Large intestine (tissue), 3 donors: ENCODE measurements around the gene CAMSAP2. TPM values are rescaled to one million over a fixed set of nuclear protein-coding genes. Genes with fewer than 3 reads are reported as not detected.

Source experiments
- DNase-seq, 2 donors: peaks; one replicate each; pipeline versions ENCODE4 v3.0.0 to v3.0.0-alpha.2; 2013
- H3K27ac ChIP-seq: one replicate; pipeline ENCODE4 v1.5.1; 2013; ENCODE audit warnings: low read length
- H3K27me3 ChIP-seq: 2 replicates; pipeline ENCODE4 v1.6.1; 2013; ENCODE audit warnings: low read length; ENCODE audit not compliant: control insufficient read depth, insufficient read depth
- H3K36me3 ChIP-seq: 2 replicates; pipeline ENCODE4 v1.6.1; 2013; ENCODE audit warnings: low read length; ENCODE audit not compliant: control insufficient read depth, insufficient read depth
- H3K4me1 ChIP-seq: one replicate; pipeline ENCODE4 v1.6.1; 2013; ENCODE audit warnings: low read length; ENCODE audit not compliant: control insufficient read depth, insufficient read depth
- H3K4me3 ChIP-seq: one replicate; pipeline ENCODE4 v1.5.1; 2013; ENCODE audit warnings: low read length
- H3K9me3 ChIP-seq: one replicate; pipeline ENCODE4 v1.6.1; 2013; ENCODE audit warnings: mild to moderate bottlenecking, low read depth, low read length, moderate library complexity; ENCODE audit not compliant: control insufficient read depth
- WGBS: methylation state at CpG from one replicate; pipeline ENCODE4 v1.1.5; 2013; ENCODE audit warnings: low lambda C conversion rate; ENCODE audit not compliant: insufficient coverage; 5-methylcytosine and 5-hydroxymethylcytosine counted together
- polyA plus RNA-seq: library from polyadenylated mRNA; unstranded; fragments of 120-200 nt; gene quantifications from one replicate; pipeline ENCODE4 v1.2.1, GENCODE V29; 2013

CAMSAP2 gene
- polyA plus RNA-seq, 1 donor: 17.9 TPM

DNA sequence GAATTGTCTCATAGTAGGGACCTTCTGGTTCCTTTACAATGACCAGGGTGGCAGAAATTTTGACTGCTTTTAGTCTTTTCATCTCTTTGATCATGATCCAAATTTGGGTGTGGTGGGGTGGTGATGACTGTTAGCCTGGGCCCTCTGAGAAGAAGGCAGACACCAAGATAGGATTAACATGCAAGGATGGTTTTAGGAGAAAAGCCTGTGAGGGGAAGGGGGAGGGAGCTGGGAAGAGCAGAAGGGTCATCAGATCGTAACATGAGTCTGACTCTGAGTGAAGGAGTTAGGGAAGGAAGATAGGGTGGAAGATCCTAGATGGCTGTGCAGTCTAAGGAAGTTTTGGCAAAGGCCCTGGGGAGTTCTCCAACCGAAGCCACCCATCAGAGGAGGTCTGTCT lies 28.5 kb upstream of the CAMSAP2 start:
- Histone ChIP-seq H3K27ac (no peak overlapping the region), H3K4me1 (no peaks in the 10 kb centered on the region), H3K27me3 (no peaks in the 10 kb centered on the region), H3K9me3 (no peaks in the 10 kb centered on the region), H3K4me3 (no peak overlapping the region), H3K36me3 (no peaks in the 10 kb centered on the region)
- WGBS: no CpG with 5 or more reads among the region's 2 CpGs
- DNase-seq: no peak

DNA sequence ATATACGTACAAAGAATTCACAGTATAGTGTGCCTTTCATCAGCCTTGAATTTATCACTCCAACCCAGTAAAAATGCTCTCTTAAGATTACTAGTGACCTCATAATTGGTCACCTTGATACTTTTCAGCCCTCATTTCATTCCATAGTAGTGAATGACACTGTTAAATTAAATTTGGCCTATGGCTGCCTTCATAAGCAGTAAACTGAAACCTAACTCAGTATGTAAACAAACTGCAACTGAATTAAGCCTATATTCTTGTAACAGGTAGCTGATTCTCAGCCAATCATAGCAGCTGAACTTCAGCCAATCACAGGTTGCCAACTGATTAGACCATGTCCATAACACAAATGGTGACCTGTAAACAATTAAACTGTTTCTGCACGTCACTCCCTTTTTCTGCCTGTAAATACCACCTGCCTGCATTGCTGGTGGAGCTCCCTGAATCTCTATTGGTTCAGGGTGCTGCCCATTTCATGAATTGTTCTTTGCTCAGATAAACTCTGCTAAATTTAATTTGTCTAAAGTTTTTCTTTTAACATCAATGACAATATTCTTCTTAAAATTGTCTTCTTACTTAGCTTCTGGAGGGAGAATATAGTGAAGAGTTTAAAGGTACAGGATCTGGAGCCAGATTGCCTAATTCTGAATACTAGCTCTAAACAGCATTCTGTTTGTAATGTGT lies 24.0 kb upstream of the CAMSAP2 start:
- Histone ChIP-seq H3K36me3 (no peaks in the 10 kb centered on the region), H3K9me3 (no peaks in the 10 kb centered on the region), H3K27ac (no peak overlapping the region), H3K4me1 (no peaks in the 10 kb centered on the region), H3K27me3 (no peaks in the 10 kb centered on the region), H3K4me3 (no peak overlapping the region)
- DNase-seq: no peak
- whole genome bisulfite sequencing: no CpG with 5 or more reads among the region's 2 CpGs

- no CpG with 5 or more reads among the region's 1 CpG for WGBS
- Histone ChIP-seq H3K27me3 (no peaks in the 10 kb centered on the region), H3K4me3 (no peak overlapping the region), H3K27ac (no peak overlapping the region), H3K36me3 (no peaks in the 10 kb centered on the region), H3K9me3 (no peaks in the 10 kb centered on the region), H3K4me1 (no peaks in the 10 kb centered on the region)
- no peak for DNase-seq
These were observed 18.5 kb upstream of the CAMSAP2 start for GRCh38 chr1:200720199-200720598.

- no peak for DNase-seq
- H3K9me3 ChIP-seq: no peaks in the 10 kb centered on the region
These were observed 14.6 kb upstream of the CAMSAP2 start for GRCh38 chr1:200724064-200724463.

GRCh38 chr1:200727257-200727656 lies 11.4 kb upstream of the CAMSAP2 start:
- no peak for DNase-seq
- H3K9me3 ChIP-seq: no peaks in the 10 kb centered on the region
- 100% methylated on average over 2 of the region's 2 CpGs for WGBS
- H3K27ac ChIP-seq: no peak overlapping the region
- H3K4me3 ChIP-seq: no peak overlapping the region
- H3K27me3 ChIP-seq: no peaks in the 10 kb centered on the region
- no peaks in the 10 kb centered on the region for H3K4me1 ChIP-seq
- no peaks in the 10 kb centered on the region for H3K36me3 ChIP-seq

More at GRCh38 chr1:200724064-200724463, 14.6 kb upstream of the CAMSAP2 start:
- Histone ChIP-seq H3K27ac (no peak overlapping the region), H3K4me1 (no peaks in the 10 kb centered on the region), H3K27me3 (no peaks in the 10 kb centered on the region), H3K4me3 (no peak overlapping the region), H3K36me3 (no peaks in the 10 kb centered on the region)

DNA sequence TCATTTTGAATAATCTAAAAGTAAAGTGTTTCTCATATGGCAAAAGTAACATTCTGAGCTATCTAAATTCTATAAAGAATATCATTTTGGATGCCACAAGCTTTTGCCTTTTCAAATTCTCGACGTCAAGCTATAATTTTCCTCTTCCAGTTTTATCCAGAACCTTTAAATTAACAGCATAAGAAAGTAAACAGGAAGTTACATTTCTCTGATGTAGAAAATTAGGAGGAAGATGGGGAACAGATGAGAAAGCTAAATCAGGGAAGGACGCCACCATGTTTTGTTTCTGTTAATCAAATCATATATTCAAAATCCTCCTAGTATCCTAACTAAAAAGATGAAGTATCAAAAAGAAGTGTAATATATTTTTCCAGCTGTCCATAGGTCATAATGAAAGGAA lies 8.8 kb upstream of the CAMSAP2 start:
- 70% methylated on average over 2 of the region's 3 CpGs for WGBS
- no peak overlapping the region for H3K27ac ChIP-seq

DNA sequence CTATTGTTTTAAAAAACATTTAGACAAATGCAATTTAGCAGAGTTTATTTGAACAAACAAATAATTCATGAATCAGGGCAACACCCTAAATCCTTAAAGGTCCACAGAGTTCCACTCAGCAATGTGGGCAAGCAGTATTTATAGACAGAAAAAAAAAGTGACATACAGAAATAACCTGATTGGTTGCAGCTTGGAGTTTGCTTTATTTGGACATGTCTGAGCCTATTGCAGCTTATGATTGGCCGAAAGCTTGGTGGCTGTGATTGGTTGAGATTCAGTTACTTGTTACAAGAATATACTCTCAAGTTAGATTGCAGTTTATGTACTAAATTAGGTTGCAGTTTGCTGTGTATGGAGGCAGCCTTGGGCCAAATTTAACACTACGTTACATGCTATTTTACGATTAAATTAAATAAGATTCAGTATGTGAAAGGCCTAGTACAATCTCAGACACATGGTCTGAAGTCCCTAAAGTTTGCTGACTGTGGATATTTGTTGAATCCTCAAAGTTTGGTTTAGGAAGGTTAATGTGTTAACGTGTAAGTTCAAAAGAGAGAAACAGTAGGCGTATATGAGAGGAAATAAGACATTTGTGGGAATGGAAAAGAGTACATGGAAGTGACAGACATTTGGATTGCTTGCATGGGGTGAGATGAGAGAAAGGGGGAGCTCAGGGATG lies 6.9 kb upstream of the CAMSAP2 start:
- no peak overlapping the region for H3K27ac ChIP-seq
- no peak for DNase-seq
- H3K27me3 ChIP-seq: no peaks in the 10 kb centered on the region
- WGBS: 100% methylated on average over 3 of the region's 5 CpGs
- H3K4me3 ChIP-seq: no peak overlapping the region
- no peaks in the 10 kb centered on the region for H3K36me3 ChIP-seq
- no peaks in the 10 kb centered on the region for H3K9me3 ChIP-seq
- H3K4me1 ChIP-seq: no peaks in the 10 kb centered on the region

More for the DNA sequence above, 8.8 kb upstream of the CAMSAP2 start:
- DNase-seq: no peak
- H3K9me3 ChIP-seq: no peaks in the 10 kb centered on the region
- H3K36me3 ChIP-seq: no peaks in the 10 kb centered on the region
- H3K4me3 ChIP-seq: no peak overlapping the region
- H3K4me1 ChIP-seq: no peaks in the 10 kb centered on the region
- no peaks in the 10 kb centered on the region for H3K27me3 ChIP-seq

- no peak overlapping the region for H3K27ac ChIP-seq
- no peaks in the 10 kb centered on the region for H3K9me3 ChIP-seq
- H3K36me3 ChIP-seq: no peaks in the 10 kb centered on the region
- H3K4me3 ChIP-seq: no peak overlapping the region
- WGBS: 34% methylated on average over 3 of the region's 7 CpGs
- no peak for DNase-seq
- H3K4me1 ChIP-seq: no peaks in the 10 kb centered on the region
- no peaks in the 10 kb centered on the region for H3K27me3 ChIP-seq
These were observed 6.3 kb upstream of the CAMSAP2 start for GRCh38 chr1:200732438-200732837.

DNA sequence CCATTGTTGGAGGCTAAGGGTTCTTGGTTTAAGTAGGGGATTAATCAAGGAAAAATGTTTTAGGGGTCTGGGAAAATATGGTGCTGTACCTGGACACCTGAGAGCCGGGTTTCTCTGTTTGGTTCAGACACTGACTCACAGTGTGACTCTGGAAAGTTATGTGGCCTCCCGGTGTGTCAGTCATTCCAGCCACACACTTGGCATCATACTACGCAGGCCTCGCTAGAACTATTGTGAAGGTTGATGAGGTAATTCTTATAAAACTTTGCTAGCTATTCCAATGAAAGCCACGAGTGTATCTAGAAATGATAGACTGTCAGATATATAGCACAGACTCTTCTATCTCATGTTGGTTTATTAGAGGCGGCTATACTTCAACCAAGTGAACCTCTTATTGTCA lies 4.8 kb upstream of the CAMSAP2 start:
- H3K36me3 ChIP-seq: no peaks in the 10 kb centered on the region
- no peaks in the 10 kb centered on the region for H3K9me3 ChIP-seq
- H3K27ac ChIP-seq: no peak overlapping the region
- H3K4me3 ChIP-seq: no peak overlapping the region
- H3K27me3 ChIP-seq: no peaks in the 10 kb centered on the region
- H3K4me1 ChIP-seq: no peaks in the 10 kb centered on the region
- no peak for DNase-seq
- WGBS: 100% methylated on average over 1 of the region's 6 CpGs

DNA sequence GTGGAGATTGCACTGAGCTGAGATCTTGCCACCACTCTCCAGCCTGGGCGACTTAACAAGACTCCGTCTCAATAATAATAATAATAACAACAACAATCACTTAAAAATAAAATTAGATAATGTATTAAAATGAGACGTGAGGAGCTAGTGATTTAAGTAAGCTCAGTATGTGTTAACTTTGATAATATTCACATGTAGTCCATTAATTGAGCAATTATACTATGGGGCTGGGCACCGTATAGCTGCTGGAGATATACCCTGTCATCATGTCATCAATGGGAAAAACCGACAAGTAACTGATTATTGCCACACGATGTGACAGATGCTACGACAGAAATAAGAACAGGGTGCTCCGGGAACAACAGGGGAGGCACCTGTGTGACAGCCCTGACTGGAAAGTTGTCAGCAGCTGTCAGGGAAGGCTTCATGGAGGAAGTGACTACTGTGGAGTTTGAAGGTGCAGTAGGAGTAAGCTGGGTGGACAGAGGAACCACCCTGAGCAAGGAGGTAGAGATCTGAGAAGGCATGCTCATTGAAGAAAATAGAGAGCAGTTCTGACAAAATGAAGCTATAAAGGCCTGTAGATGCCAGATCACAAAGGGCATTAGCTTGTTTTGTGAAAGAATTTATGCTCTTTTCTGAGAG lies 924 bp upstream of the CAMSAP2 start:
- no peak for DNase-seq
- H3K4me1 ChIP-seq: no peaks in the 10 kb centered on the region
- H3K27ac ChIP-seq: peak overlapping the region; percentile 38
- H3K27me3 ChIP-seq: no peaks in the 10 kb centered on the region
- H3K9me3 ChIP-seq: no peaks in the 10 kb centered on the region
- no peak overlapping the region for H3K4me3 ChIP-seq
- H3K36me3 ChIP-seq: no peaks in the 10 kb centered on the region
- WGBS: 80% methylated on average over 1 of the region's 8 CpGs
